ENCODE results near the gene PRR14L.
"Not testable (repeated sequence)": the region's sequence is repeated elsewhere in the genome, so short reads cannot be mapped to it uniquely, and the experiment has no call there.

The PRR14L gene

GRCh38 chr22:31682751-31683150 is 67.2 kb downstream of the PRR14L start:
- no peak for DNase-seq (ENCODE audit: low read depth, low spot score)

- DNase-seq (ENCODE audit: low read depth, low spot score) = no peak
Observed at GRCh38 chr22:31681349-31682345, 68.3 kb downstream of the PRR14L start.

- no peak for DNase-seq (ENCODE audit: low read depth, low spot score)
Observed at GRCh38 chr22:31680861-31681341, 69.0 kb downstream of the PRR14L start.

GRCh38 chr22:31678748-31679147 is 71.2 kb downstream of the PRR14L start:
- DNase-seq (ENCODE audit: low read depth, low spot score) = no peak

GRCh38 chr22:31676700-31677099 is 73.2 kb downstream of the PRR14L start:
- peak; percentile 80 for DNase-seq (ENCODE audit: low read depth, low spot score)

- DNase-seq (ENCODE audit: low read depth, low spot score) = not testable (repeated sequence)
Observed at GRCh38 chr22:31674219-31674618, 75.7 kb downstream of the PRR14L start.

GRCh38 chr22:31668849-31669248 is 81.1 kb downstream of the PRR14L start:
- not testable (repeated sequence) for DNase-seq (ENCODE audit: low read depth, low spot score)

GRCh38 chr22:31662668-31663037 is 87.3 kb downstream of the PRR14L start:
- DNase-seq (ENCODE audit: low read depth, low spot score) = no peak

GRCh38 chr22:31661851-31662667 is 87.9 kb downstream of the PRR14L start, which contains the start of gene PISD:
TSS of gene PISD (minus strand) at chr22:31662215. CDS start at chr22:31662208, 7 bp downstream.
- peak; percentile 91 for DNase-seq (ENCODE audit: low read depth, low spot score)

GRCh38 chr22:31660860-31661341 is 89.0 kb downstream of the PRR14L start:
- DNase-seq (ENCODE audit: low read depth, low spot score) = not testable (repeated sequence)

GRCh38 chr22:31659246-31659645 is 90.7 kb downstream of the PRR14L start:
- no peak for DNase-seq (ENCODE audit: low read depth, low spot score)

- DNase-seq (ENCODE audit: low read depth, low spot score) = no peak
Observed at GRCh38 chr22:31654408-31654807, 95.5 kb downstream of the PRR14L start.

- DNase-seq (ENCODE audit: low read depth, low spot score) = no peak
Observed at GRCh38 chr22:31653944-31654343, 96.0 kb downstream of the PRR14L start.

GRCh38 chr22:31652911-31653684 is 96.8 kb downstream of the PRR14L start:
- no peak for DNase-seq (ENCODE audit: low read depth, low spot score)

GRCh38 chr22:31652088-31652487 is 97.8 kb downstream of the PRR14L start:
- no peak for DNase-seq (ENCODE audit: low read depth, low spot score)

GRCh38 chr22:31651664-31652063 is 98.3 kb downstream of the PRR14L start:
- no peak for DNase-seq (ENCODE audit: low read depth, low spot score)

GRCh38 chr22:31650391-31650790 is 99.5 kb downstream of the PRR14L start:
- DNase-seq (ENCODE audit: low read depth, low spot score) = no peak

- no peak for DNase-seq (ENCODE audit: low read depth, low spot score)
Observed at GRCh38 chr22:31647523-31648320, 102.2 kb downstream of the PRR14L start.

- DNase-seq (ENCODE audit: low read depth, low spot score) = no peak
Observed at GRCh38 chr22:31647066-31647465, 102.9 kb downstream of the PRR14L start.

All from activated naive CD8-positive, alpha-beta T cell treated with anti-CD3 and anti-CD28 coated beads, Interleukin-2, amount 50 U/mL, for 16 hours (primary cell).